HTERT RPE-1 (cell line): Measurements from ENCODE around the gene MARCHF10.

Source experiments
- in situ Hi-C: fragments of 300-500 bp; cut with MboI; formaldehyde crosslinking; loops from 4 replicates; pipeline ENCODE4 v1.14.3; 2020; ENCODE audit warnings: low sequenced_read_pairs

Gene MARCHF10

GRCh38 chr17:62720126-62720850, 87.8 kb downstream of the MARCHF10 start:
- in situ Hi-C loops, result loop anchor here (25.0 kb wide), 1 partner anchor 242 kb away; the partner anchor contains the start of gene TANC2

DNA sequence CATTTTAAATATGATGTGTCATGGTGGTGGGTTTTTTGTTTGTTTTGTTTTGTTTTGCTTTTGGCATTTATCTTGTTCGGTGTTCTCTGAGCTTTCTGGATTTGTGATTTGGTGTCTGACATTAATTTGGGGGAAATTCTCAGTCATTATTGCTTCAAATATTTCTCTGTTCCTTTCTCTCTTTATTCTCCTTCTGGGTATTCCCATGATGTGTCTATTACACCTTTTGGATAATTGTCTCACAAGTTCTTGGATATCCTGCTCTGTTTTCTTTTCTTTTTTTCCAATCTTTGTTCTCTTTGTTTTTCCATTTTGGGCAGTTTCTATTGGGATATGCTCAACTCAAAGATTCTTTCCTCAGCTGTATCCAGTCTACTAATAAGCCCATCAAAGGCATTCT, 88.5 kb downstream of the MARCHF10 start:
- in situ Hi-C loops, result loop anchor here (25.0 kb wide), 1 partner anchor 243 kb away; the partner anchor contains the start of gene TANC2

DNA sequence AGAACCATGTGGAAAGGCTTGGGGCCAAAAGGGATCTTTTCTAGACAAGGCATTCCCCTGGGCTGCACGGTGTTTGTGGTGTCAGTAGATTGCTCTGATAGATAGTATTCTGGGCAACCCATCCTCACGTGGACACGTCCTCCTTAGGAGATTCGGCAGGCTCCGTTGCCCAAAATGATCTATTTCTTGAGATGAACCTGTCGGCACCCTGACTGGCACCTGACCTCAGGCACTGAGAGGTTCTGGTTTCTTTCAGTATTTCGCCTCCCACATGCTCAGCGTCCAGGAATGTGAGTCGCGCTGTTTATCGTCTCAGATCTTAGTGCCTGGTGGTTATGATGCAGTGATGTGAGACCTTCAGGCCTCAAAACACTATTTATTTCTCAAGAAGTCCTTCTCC, 89.7 kb downstream of the MARCHF10 start:
- in situ Hi-C loops, result loop anchor here (25.0 kb wide), 1 partner anchor 244 kb away; the partner anchor contains the start of gene TANC2

DNA sequence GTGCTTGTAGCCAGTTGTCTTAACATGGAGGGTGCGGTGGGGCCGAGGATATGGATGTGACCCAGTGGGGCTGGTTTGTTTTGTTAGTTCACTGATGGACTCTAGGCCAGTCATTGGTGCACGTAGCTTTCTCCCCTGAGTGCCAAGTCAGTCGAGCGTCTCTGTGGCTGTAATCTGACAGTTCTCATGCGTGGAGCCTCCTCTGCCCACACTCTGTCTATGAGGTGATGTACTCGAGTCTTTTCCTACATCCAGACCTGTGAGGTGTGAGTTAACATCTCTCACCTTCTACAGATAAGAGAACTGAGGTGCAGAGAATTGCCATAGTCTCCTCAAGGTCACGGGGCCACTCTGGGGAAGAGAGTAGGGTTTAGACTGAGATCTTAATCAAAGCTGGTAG, 90.2 kb downstream of the MARCHF10 start:
- in situ Hi-C loops, result loop anchor here (25.0 kb wide), 1 partner anchor 244 kb away; the partner anchor contains the start of gene TANC2

- in situ Hi-C loops, result loop anchor here (25.0 kb wide), 1 partner anchor 245 kb away; the partner anchor contains the start of gene TANC2
Observed at GRCh38 chr17:62717589-62717855, 90.6 kb downstream of the MARCHF10 start.

DNA sequence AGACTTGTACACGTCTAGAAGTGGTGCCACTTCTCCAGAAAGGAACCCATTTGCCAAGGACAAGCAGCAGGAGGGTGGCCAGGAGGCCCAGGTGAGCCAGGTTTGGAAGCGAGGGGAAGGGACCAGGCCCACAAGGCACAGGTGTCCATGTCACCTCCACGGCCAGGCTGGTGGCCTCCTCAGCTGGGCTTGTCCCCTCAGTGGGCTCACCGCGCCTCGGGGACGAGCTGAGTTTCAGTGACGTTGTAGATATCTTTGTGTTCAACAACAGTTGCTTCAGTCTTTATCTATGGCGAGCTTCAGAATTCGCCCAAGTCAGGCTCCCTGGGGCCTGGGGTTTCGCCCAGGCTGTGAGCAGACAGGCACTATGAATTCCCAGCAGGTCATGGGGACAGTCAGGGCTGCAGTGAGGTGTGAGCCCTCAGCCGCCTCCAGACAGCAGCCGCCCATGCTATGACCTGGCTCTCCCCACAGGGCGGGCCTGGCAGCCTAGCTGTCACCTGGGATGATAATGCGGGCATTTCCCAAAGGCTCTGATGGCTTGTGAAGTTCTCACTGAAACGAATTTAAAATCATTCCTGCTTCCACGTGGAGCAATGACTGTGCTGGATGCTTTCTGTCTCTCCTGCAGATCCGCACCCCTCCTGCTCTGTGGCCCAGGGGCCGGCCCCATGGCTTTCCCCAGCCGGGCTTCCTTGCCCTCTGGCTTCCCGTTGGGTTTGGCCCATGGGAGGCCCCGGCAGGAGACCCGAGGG, 91.1 kb downstream of the MARCHF10 start:
- in situ Hi-C loops, result loop anchor here (25.0 kb wide), 1 partner anchor 245 kb away; the partner anchor contains the start of gene TANC2

DNA sequence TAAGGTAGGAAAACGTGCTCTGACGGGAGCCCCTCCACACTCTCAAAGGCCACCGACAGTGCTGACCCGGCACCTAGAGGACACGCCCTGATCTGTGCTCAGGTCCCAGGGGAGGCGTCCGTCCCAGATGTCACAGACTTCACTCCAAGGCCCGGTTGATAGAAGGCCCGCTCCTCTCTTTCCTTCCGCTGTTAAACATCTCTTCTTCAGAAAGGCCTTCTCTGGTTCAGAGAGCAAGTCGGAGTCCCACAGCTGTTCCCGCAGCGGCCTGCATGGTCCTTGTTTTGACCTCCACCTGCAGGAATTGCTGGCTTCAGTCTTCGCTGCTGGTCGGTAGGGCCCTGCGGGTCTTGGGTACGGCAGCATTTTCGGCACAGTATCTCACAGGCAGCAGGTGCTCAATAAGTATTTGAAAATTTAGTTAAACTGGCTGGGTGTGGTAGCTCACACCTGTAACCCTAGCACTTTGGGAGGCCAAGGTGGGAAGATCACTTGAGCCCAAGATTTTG, 92.2 kb downstream of the MARCHF10 start:
- in situ Hi-C loops, result loop anchor here (25.0 kb wide), 1 partner anchor 246 kb away; the partner anchor contains the start of gene TANC2

DNA sequence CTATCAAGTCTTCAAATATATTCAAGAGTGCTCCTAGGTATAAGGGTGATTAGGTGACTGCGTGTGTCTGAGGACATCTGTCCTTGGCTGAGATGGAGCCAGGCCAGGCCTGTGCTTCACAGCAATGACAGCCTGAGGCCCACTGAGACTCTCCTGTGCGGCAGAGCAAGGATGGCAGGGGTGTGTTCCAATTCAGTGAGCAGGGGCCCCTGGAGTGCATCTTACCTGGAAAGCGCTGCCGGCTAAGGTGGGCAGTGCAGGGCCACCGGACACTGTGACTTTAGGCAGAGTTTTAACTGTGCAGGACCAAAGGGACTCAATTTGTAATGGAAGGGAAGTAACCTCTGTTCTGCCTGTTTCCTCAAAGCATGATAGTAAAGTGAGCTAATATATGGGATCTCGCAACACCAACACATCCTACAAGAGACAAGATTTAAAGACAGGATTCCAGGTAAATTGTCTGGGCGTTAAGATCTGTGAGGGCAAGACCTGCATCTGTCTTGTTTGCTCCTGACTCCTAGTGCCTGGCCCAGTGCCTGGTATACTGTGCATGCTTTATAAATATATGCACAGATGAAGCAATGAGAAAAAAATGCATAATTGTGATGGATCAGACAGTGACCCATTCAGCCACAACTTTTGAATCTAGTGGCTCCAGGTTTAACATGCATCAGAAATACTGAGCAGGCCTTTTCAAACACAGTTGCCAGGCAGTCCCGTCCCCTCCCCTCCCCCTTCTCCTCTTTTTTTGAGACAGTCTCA, 93.9 kb downstream of the MARCHF10 start:
- in situ Hi-C loops, result loop anchor here (25.0 kb wide), 1 partner anchor 248 kb away; the partner anchor contains the start of gene TANC2

DNA sequence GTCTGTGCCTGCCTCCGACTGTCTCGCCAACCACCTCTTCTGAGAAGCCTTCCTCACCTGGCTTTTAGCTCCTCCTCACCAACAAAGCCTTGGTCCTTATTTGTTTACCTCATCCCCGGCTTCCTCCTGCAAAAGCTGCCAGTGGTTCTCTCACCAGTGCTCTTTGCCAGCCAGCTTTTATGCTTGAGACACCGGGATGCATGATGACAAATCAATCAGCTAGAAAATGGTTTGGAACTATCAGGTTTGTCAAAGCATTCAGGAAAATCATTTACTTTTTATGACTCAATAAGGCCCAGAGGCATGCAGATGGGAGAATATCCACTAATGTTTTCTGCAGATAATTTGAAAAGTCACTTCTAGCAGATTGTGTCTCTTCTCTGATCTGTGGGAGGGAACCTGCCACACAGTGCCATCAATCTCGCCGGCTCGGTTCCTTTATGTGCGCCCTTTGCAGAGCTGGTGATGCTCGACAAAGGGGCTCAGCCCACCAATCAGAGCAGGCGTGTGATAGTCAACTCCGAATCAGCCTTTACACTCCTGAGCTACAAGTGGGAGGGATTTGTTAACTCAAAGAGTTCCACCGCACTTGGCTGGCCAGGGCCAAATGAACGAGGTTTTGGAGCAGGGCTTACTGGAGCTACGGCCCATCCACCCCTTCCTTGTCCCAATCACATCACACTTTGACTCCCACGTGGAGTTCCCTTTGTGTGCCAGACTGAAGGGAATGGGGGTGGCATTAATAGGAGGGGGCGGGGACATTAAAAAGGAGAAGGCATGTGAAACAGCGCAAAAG, 94.8 kb downstream of the MARCHF10 start:
- in situ Hi-C loops, result loop anchor here (25.0 kb wide), 1 partner anchor 249 kb away; the partner anchor contains the start of gene TANC2

DNA sequence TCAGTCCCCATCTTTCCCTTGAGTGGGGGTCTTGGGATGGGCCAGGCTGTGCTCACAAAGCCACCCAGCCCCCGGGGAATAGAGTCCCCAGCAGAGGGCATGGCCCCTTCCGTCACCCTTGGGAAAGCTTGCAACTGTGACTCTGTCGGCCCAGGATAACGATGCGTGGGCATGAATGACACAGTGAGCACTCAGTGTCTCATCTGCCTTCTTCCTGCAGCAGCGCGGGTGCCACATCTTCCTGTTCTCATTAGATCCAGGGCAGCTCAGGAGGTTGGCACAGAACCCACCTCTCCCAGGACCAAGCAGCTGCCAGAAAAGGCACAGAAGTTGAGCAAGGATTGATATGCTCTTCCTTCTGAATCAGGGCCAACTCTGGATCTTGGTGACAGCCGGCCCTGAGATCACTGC, 95.9 kb downstream of the MARCHF10 start:
- in situ Hi-C loops, result loop anchor here (25.0 kb wide), 1 partner anchor 250 kb away; the partner anchor contains the start of gene TANC2

GRCh38 chr17:62708587-62708986, 99.5 kb downstream of the MARCHF10 start:
- in situ Hi-C loops, result loop anchor here (25.0 kb wide), 1 partner anchor 254 kb away; the partner anchor contains the start of gene TANC2

GRCh38 chr17:62707425-62707739, 100.7 kb downstream of the MARCHF10 start:
- in situ Hi-C loops, result loop anchor here (25.0 kb wide), 1 partner anchor 255 kb away; the partner anchor contains the start of gene TANC2

DNA sequence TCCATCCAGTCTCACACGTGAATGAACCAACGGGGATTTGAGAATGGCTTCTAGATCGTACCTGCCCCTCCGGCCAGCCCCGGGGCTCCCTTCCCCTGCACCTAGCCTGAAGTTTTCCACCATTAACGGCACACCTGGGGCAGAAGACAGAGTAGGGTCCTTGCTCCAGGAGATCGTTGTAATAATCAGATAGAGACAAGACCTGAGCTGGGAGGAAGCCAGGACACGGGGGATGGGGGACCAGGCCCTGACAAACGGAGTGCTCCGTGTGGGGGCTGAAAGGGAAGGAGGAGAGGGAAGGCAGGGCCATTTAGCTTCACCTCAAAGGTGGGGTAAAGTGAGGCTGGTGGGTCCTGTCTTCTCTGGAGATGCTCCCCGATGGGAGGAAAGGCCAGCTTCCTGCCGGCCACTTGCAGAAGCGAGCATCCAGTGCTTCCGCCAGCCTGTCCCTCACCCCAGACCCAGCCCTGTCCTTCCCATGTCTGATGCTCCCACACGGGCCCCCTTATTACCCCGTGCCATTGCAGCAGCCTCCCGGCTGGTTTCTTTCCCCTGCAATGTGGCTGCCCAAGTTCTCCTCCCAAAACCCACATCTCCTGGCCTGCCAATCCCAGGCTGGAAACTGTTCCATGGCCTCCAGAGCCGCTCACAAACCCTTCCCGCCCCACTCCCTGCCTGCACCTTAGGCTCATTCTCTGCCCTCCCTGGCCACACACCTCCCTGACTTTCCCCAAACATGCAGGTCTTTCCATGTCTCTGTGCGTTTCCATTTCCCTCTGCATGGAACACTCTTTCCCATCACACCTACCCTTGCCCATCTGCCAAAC, 101.3 kb downstream of the MARCHF10 start:
- in situ Hi-C loops, result loop anchor here (25.0 kb wide), 1 partner anchor 255 kb away; the partner anchor contains the start of gene TANC2

DNA sequence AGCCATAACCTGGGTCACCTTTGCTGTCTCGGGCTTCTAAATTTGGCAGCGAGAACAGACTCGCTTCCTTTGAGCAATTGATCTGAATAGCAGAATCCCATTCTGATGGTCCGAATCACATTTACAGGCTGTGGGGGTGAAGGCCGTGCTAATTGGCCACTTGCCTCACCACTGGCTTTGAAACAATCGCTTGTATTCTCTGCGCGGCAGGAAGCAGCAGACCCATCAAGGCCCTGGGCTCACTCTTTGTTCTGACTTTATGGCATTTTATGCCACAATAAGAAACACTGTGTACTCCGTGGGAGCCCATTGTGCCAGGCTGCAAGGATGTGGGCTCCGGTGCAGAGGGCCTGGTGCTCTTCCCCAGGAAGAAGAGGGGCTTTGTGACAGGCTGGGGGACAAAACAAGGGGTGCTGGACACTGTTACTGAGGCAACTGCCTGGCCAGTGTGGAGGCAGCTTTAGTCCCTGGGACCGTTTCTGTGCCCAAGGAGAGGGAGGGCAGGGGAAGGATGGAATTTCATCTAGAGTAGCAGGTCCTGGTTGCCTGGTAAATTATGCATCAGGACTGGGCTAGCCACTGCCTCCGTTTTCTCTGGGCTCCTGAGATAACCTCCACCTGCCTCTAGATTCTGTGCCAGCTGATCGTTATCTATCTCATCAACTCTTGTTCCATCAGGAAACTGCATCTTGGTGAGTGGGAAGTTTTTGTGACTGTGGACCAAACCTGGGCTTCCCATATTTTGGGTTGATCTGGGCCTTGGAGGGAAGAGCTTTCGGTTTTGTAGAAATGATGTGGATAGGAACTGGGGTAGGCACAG, 102.1 kb downstream of the MARCHF10 start:
- in situ Hi-C loops, result loop anchor here (25.0 kb wide), 1 partner anchor 256 kb away; the partner anchor contains the start of gene TANC2

- in situ Hi-C loops, result loop anchor here (25.0 kb wide), 1 partner anchor 257 kb away; the partner anchor contains the start of gene TANC2
Observed at GRCh38 chr17:62705156-62705777, 102.8 kb downstream of the MARCHF10 start.

DNA sequence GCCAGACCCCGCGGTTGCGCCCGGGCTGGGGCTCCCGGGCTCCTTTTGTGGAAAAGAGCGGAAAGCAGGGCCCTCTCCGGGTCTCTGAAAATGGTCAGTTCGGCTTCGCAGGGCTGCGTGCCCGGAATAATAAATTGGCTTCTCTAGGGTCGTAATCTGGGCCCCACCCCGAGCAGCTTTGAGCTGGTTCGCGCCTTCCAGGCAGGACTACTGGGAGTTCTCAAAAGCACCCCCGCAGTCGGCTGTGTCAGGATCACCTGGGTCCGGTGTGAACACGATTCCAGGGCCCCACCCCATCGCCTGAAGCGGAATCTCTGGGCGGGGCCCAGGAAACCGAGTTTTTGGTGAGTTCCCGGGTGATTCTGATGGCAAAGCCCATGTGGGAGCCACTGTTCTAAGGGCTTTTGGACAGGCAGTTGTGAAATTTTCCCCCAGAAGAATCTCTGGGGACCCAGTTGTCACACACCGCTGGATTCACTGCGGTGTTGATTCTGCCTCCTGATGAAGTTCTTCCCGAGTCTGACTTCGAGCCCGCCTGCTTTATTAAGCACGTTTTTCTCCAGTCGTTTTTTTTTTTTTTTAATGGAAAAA, 103.6 kb downstream of the MARCHF10 start:
- in situ Hi-C loops, result loop anchor here (25.0 kb wide), 1 partner anchor 258 kb away; the partner anchor contains the start of gene TANC2
